Neuronal stem cell (in vitro differentiated cells): ENCODE results near the gene OPN1MW2.
"Not testable (repeated sequence)": the region's sequence is repeated elsewhere in the genome, so short reads cannot be mapped to it uniquely, and the experiment has no call there.

ENCODE experiments used
- DNase-seq: peaks from one replicate; pipeline ENCODE4 v3.0.0-alpha.2; 2013; ENCODE audit warnings: low spot score
- H2AFZ ChIP-seq: one replicate; pipeline ENCODE4 v1.6.1; 2013; ENCODE audit warnings: mild to moderate bottlenecking, low read length, inconsistent platforms
- H2AK5ac ChIP-seq: 2 replicates; pipeline ENCODE4 v1.6.1; 2013; ENCODE audit warnings: low read depth, mild to moderate bottlenecking, inconsistent platforms, low read length, moderate library complexity, mixed read lengths
- H2BK120ac ChIP-seq: 2 replicates; pipeline ENCODE4 v1.6.1; 2013; ENCODE audit warnings: low read depth, mild to moderate bottlenecking, inconsistent platforms, low read length, moderate library complexity, mixed read lengths
- H2BK12ac ChIP-seq: one replicate; pipeline ENCODE4 v1.6.1; 2013; ENCODE audit warnings: low read length, inconsistent platforms
- H2BK15ac ChIP-seq: 2 replicates; pipeline ENCODE4 v1.6.1; 2013; ENCODE audit warnings: mild to moderate bottlenecking, low read length, inconsistent platforms, mixed read lengths
- H2BK5ac ChIP-seq: one replicate; pipeline ENCODE4 v1.6.1; 2013; ENCODE audit warnings: inconsistent platforms, mild to moderate bottlenecking, low read length, moderate library complexity
- H3K14ac ChIP-seq: one replicate; pipeline ENCODE4 v1.6.1; 2013; ENCODE audit warnings: low read length, inconsistent platforms
- H3K18ac ChIP-seq: 2 replicates; pipeline ENCODE4 v1.6.1; 2013; ENCODE audit warnings: low read length, inconsistent platforms
- H3K23ac ChIP-seq: 2 replicates; pipeline ENCODE4 v1.6.1; 2013; ENCODE audit warnings: low read depth, mild to moderate bottlenecking, mixed read lengths, low read length, inconsistent platforms; ENCODE audit not compliant: poor library complexity
- H3K27ac ChIP-seq: replicated peaks from 3 replicates; pipeline ENCODE4 v1.5.1; 2013; ENCODE audit warnings: low read length, inconsistent platforms
- H3K27me3 ChIP-seq, 3 experiments: 2 replicates each; pipeline ENCODE4 v1.6.1; 2013; ENCODE audit warnings: low read length in 3 of 3, mild to moderate bottlenecking in 2 of 3, inconsistent platforms in 1 of 3, low read depth in 1 of 3, mixed read lengths in 1 of 3, moderate library complexity in 1 of 3; ENCODE audit not compliant: control insufficient read depth in 3 of 3, insufficient read depth in 3 of 3
- H3K36me3 ChIP-seq, 2 donors: replicated peaks in 1 of 2; 2 replicates each; pipeline ENCODE4 v1.6.1; 2013; ENCODE audit warnings: low read length in 2 of 2; ENCODE audit not compliant: control insufficient read depth in 2 of 2, insufficient read depth in 2 of 2
- H3K4ac ChIP-seq: 2 replicates; pipeline ENCODE4 v1.6.1; 2013; ENCODE audit warnings: inconsistent platforms, mild to moderate bottlenecking, low read length, moderate library complexity
- H3K4me1 ChIP-seq, 2 donors: 1 replicate in 1 of 2; 2 replicates in 1 of 2; pipeline ENCODE4 v1.6.1; 2013; ENCODE audit warnings: low read length in 2 of 2, low read depth in 1 of 2; ENCODE audit not compliant: control insufficient read depth in 2 of 2, insufficient read depth in 1 of 2
- H3K4me2 ChIP-seq: one replicate; pipeline ENCODE4 v1.6.1; 2013; ENCODE audit warnings: mild to moderate bottlenecking, low read length, inconsistent platforms; ENCODE audit not compliant: insufficient read depth, poor library complexity, severe bottlenecking
- H3K4me3 ChIP-seq, 2 donors: 2 replicates each; pipeline ENCODE4 v1.5.1; 2013; ENCODE audit warnings: low read length in 2 of 2, mild to moderate bottlenecking in 2 of 2, inconsistent platforms in 1 of 2, moderate library complexity in 1 of 2
- H3K79me1 ChIP-seq: one replicate; pipeline ENCODE4 v1.6.1; 2013; ENCODE audit warnings: low read depth, mild to moderate bottlenecking, inconsistent platforms, low read length, moderate library complexity
- H3K9ac ChIP-seq: one replicate; pipeline ENCODE4 v1.6.1; 2013; ENCODE audit warnings: mild to moderate bottlenecking, low read depth, low read length, inconsistent platforms; ENCODE audit not compliant: poor library complexity
- H3K9me3 ChIP-seq, 2 donors: replicated peaks in 1 of 2; 2 replicates each; pipeline versions ENCODE3 to v1.6.1; 2013; ENCODE audit warnings: low read length in 2 of 2, mild to moderate bottlenecking in 2 of 2, inconsistent platforms in 1 of 2, low read depth in 1 of 2, mixed read lengths in 1 of 2, moderate library complexity in 1 of 2; ENCODE audit not compliant: control insufficient read depth in 2 of 2, insufficient read depth in 1 of 2
- H4K8ac ChIP-seq: one replicate; pipeline ENCODE4 v1.6.1; 2013; ENCODE audit warnings: low read depth, mild to moderate bottlenecking, inconsistent platforms, low read length, moderate library complexity
- H4K91ac ChIP-seq: one replicate; pipeline ENCODE4 v1.6.1; 2013; ENCODE audit warnings: low read length, low read depth, mild to moderate bottlenecking, inconsistent platforms; ENCODE audit not compliant: poor library complexity
- WGBS, 2 donors: extraction: QIAGEN DNeasy Blood & Tissue Kit; methylation state at CpG; one replicate each; pipeline ENCODE4 v1.1.7; 2013; ENCODE audit warnings: missing lambda C conversion rate in 2 of 2, mixed read lengths in 1 of 2; ENCODE audit not compliant: insufficient read length in 2 of 2, insufficient replicate concordance in 1 of 2; ENCODE audit errors: extremely low coverage in 2 of 2; 5-methylcytosine and 5-hydroxymethylcytosine counted together

OPN1MW2 gene

GRCh38 chrX:154226706-154227105 is 7.2 kb downstream of the OPN1MW2 start:
- WGBS, 2 donors, result no CpG with 5 or more reads among the region's 9 CpGs
- not testable (repeated sequence) for H3K27me3 ChIP-seq, H2BK15ac ChIP-seq, H2AK5ac ChIP-seq, H2AFZ ChIP-seq, DNase-seq, H3K9ac ChIP-seq, H2BK5ac ChIP-seq, H4K91ac ChIP-seq, H3K36me3 ChIP-seq, H3K4me1 ChIP-seq, H3K4me2 ChIP-seq, H3K23ac ChIP-seq, H3K4me3 ChIP-seq, H2BK12ac ChIP-seq, H2BK120ac ChIP-seq, H3K4ac ChIP-seq, H4K8ac ChIP-seq, H3K27ac ChIP-seq, H3K9me3 ChIP-seq, H3K18ac ChIP-seq, H3K79me1 ChIP-seq, H3K14ac ChIP-seq

GRCh38 chrX:154231443-154231842 is 11.9 kb downstream of the OPN1MW2 start:
- H2AK5ac ChIP-seq, H3K23ac ChIP-seq, H3K4me3 ChIP-seq, H2BK120ac ChIP-seq, DNase-seq, H3K4me1 ChIP-seq, H3K27ac ChIP-seq, H3K9ac ChIP-seq, H3K79me1 ChIP-seq, H3K14ac ChIP-seq, H3K27me3 ChIP-seq, H2BK12ac ChIP-seq, H2AFZ ChIP-seq, H4K8ac ChIP-seq, H3K18ac ChIP-seq, H2BK5ac ChIP-seq, H3K9me3 ChIP-seq, H2BK15ac ChIP-seq, H4K91ac ChIP-seq, H3K4ac ChIP-seq, H3K4me2 ChIP-seq, H3K36me3 ChIP-seq: not testable (repeated sequence)
- WGBS, 2 donors, result no CpG with 5 or more reads among the region's 3 CpGs

GRCh38 chrX:154233620-154234019 is 14.1 kb downstream of the OPN1MW2 start:
- not testable (repeated sequence) for H3K4ac ChIP-seq, H3K14ac ChIP-seq, H2AFZ ChIP-seq, H3K36me3 ChIP-seq, H3K9ac ChIP-seq, H3K9me3 ChIP-seq, H2BK120ac ChIP-seq, H4K91ac ChIP-seq, H2AK5ac ChIP-seq, H3K4me2 ChIP-seq, H3K27me3 ChIP-seq, H4K8ac ChIP-seq, H3K18ac ChIP-seq, H3K27ac ChIP-seq, DNase-seq, H3K23ac ChIP-seq, H2BK5ac ChIP-seq, H3K4me3 ChIP-seq, H3K4me1 ChIP-seq, H2BK12ac ChIP-seq, H3K79me1 ChIP-seq, H2BK15ac ChIP-seq
- no CpG with 5 or more reads among the region's 16 CpGs for WGBS, 2 donors

- not testable (repeated sequence) for H3K4ac ChIP-seq, H3K27ac ChIP-seq, H2BK12ac ChIP-seq, H3K4me2 ChIP-seq, H2BK120ac ChIP-seq, H3K14ac ChIP-seq, H4K8ac ChIP-seq, H2BK15ac ChIP-seq, H3K36me3 ChIP-seq, H2AFZ ChIP-seq, H4K91ac ChIP-seq, H3K4me1 ChIP-seq, H2AK5ac ChIP-seq, H3K9ac ChIP-seq, H3K9me3 ChIP-seq, DNase-seq, H2BK5ac ChIP-seq, H3K27me3 ChIP-seq, H3K4me3 ChIP-seq, H3K79me1 ChIP-seq, H3K23ac ChIP-seq, H3K18ac ChIP-seq
- no CpG with 5 or more reads among the region's 11 CpGs for WGBS, 2 donors
Measured at GRCh38 chrX:154238939-154239559, 19.5 kb downstream of the OPN1MW2 start.
